HG03432 (cell line): Measurements from ENCODE around the gene NOP58.
"Not testable (repeated sequence)": the region's sequence is repeated elsewhere in the genome, so short reads cannot be mapped to it uniquely, and the experiment has no call there.

Experiments
- ATAC-seq: cut with Tn5 transposase; IDR thresholded peaks from one replicate; pipeline ENCODE4 v1.9.1; 2021; ENCODE audit warnings: mild to moderate bottlenecking, moderate library complexity; ENCODE audit not compliant: unreplicated experiment

The NOP58 gene, protein sequence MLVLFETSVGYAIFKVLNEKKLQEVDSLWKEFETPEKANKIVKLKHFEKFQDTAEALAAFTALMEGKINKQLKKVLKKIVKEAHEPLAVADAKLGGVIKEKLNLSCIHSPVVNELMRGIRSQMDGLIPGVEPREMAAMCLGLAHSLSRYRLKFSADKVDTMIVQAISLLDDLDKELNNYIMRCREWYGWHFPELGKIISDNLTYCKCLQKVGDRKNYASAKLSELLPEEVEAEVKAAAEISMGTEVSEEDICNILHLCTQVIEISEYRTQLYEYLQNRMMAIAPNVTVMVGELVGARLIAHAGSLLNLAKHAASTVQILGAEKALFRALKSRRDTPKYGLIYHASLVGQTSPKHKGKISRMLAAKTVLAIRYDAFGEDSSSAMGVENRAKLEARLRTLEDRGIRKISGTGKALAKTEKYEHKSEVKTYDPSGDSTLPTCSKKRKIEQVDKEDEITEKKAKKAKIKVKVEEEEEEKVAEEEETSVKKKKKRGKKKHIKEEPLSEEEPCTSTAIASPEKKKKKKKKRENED

DNA sequence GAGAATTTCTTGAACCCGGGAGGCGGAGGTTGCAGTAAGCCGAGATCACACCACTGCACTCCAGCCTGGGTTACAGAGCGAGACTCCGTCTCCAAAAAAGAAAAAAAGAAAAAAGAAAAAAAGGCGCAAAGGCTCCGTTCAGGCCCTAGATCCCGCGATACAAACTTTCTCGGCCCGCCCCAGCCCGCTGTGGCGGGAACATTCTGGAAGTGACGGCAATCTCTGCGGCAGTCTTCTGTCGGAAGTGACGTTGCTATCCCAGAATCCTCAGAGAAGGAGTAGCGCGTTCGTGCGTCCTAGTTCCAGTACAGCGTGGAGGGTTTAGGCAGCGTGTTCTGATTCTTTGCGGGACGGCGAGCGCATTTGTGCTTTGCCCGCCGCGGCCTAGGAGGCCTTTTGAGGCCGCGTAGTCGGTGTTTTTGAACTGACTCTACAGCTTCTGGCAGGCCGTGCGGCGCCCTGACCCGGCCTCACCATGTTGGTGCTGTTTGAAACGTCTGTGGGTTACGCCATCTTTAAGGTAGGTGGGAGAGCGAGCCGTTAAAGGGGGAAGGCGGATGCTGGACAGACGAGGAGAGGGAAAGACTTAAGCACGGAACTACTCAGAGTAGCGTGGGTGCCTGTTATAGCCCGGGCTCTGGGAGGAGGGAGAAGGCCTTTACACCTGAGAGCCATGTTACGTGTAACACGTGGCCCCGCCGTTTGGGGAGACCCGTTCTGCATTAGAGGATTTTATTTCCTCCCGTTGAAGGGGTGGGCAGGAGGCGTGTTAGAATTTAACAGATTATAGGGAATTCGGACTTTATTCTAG is at the start of gene NOP58:
NOP58 (plus strand) TSS at position 297 of the 811 bp plus-strand sequence; CDS start at position 476, 179 bp downstream.
- peak; percentile 91 for ATAC-seq

DNA sequence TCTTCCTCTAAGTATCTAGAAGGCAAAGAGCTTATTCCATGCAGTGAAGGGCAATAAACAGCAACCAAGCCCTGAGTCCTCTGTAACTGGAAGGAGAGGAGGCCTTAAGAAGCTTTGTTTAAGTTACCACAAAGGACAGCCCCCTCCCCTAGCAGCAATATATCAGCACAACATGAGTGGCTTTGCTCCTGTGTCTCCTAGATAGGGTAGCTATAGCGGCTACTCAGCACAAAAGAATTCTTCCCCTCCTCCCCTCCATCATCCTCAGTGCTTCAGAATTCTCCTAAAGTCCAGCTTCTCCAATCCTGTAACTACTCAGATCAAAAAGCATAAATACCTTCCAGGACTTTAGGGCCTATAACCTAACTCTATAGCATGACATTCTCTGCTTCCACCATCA is 43.7 kb upstream of the NOP58 start:
- ATAC-seq = no peak

DNA sequence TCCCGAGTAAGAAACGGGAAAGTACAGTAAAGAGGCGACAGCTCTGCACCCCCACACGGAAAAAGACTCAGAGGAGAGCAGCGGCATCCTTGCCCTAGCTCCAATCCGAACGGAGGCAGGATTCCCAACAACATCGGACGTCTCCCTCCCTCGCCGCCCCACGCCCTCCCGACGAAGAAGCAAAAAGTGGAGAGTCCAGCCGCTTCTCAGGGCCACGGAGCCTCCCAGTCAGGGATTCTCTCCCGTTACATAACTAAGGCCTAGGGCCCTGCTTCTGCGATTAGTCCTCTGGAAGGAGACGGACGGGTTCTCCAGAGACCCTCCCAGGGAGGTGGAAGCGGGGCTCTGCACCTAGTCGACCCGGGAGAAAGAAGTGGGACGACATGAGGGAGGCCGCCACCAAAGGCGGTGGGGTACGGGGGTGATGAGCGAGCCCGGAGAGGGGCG is 27.8 kb upstream of the NOP58 start:
- peak; percentile 42 for ATAC-seq

DNA sequence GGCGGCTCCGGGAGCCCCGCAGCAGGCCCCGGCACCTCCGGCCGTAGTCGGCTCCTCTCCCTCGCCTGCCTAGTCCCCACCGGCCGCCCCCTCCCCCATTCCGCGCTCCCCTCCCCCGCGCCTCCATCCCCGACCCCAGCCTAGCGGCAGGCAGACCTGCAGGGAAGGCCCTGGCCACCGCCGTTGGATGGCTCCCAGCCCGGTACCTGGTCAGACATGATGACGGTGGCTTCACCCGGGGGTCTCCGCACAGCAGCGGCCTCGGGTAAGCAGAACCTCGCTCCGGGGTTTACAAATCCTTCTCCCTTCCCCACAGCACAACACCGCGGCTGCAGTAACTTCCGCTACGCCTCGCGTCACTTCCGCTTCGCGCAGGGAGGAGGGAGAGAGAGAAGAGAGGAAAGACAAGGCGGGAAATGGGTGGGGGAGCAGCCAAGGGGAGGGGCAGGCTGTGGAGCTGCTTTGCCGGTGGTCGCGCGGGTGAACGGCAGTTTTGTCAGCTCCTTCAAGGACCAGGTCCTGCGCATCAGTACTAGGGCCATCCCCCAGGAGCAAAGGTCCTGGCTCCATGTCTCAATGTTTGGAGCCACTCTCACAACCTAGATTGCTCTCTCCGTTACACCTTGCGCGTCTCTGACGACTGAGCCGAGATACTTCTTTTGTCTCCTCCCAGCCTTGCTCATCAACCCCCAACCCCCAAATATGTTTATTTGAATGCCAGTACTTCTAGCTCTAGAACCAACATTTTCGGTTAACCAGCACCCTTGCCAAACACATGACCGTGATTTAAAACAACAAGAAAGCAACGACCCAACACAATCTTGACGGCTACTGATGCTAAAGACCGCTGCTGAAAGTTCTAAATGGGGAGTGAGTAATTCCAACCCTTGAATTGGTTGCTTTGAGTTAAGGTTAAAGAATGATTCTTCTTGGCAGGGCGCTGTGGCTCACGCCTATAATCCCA is 27.0 kb upstream of the NOP58 start, which contains the start of gene SUMO1:
SUMO1 (minus strand) TSS at position 364 of the 964 bp plus-strand sequence; CDS start at position 218, 146 bp downstream.
- peak; percentile 97 for ATAC-seq

DNA sequence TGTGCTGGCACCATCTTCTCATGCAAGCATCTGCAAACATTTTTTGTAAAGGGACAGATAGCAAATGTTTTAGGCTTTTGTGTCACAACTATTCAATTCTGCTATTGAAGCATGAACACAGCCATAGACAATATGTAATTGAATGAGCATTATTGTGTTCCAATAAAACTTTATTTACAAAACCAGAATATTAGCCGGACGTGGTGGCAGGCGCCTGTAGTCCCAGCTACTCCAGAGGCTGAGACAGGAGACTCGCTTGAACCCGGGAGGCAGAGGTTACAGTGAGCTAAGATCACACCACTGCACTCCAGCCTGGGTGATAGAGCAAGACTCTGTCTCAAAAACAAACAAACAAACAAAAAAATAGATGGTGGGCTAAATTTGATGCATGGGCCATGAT is 17.9 kb upstream of the NOP58 start:
- not testable (repeated sequence) for ATAC-seq

DNA sequence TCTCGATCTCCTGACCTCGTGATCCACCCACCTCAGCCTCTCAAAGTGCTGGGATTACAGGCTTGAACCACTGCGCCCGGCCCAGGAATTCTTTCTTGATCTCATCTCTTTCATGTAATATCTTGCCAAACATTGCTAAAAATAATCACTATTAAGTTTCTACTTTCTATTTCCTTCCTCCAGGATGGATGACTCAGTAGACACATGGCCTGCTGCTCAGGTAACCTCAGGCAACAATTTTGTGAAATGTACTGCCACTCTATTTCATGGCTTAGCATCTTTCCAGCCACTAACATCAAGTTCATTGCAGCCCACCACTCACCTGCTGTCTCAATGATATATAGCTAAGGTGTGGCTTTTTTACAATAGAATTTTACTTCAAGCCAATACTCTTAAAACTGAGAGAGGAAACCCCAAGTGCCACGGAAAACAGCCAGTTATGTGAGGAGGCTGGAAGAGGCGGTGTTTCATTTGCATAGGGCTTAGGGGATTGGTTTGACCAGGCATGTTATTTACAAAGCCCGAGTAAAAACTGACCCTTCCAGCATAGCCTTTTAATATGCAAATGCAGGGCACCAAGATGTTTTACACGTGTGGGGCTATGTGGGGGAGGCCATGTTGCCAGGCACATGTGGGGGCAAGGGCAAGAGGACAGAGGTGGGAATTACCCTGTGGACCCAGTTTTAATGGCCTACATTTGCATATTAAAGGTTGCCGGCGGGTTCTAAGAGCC is 15.9 kb upstream of the NOP58 start:
- ATAC-seq = no peak

DNA sequence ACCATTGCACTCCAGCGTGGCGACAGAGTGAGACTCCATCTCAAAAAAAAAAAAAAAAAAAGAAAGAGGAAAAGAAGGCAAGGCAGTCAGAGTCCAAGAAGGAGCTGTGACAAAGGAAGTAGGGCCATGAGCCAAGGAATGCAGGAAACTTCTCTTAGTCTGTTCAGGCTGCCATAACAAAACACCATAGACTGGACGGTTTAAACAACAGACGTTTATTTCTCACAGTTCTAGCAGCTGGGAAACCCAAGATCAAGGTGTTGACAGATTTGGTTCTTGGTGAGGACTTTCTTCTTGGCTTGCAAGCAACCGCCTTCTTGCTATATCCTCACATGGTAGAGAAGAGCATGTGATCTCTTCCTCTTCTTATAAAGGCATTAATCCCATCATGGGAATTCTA is 14.1 kb upstream of the NOP58 start:
- no peak for ATAC-seq

DNA sequence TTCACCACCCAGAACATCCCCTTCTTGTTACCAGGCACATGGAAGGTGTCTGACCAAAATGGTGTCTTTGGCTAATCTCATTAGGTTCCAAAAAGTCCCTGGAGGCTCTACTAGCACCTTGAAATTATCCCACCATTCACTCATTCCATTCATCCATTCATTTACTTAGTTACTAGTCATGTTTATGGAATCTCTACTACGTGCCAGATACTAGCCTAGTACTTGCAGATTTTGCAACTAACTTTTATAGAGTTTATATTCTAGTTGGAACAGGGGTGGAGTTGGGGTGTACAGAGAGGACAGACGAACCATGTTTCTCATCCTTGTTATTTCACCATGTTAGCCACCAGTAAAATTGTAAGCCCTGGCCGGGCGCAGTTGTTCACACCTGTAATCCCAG is 4.0 kb upstream of the NOP58 start:
- no peak for ATAC-seq

DNA sequence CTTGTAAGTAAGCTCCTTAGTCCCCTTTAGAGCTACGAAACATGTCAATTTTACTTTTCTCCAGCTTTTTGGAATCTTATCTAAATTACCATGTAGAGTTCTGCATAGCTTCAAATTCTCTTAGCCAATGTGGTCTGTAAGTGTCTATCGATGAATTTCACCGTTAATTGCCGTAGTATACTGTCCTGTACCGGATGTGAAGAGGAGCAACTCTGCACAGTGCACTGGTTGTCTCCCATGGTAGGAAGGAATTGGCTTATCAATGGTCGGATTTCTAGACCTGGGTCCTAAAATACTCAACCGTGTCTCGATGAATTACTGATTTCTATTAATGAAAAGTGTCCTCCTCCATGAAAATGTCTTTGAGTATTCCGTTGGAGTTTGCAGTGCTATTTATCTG is 1.9 kb downstream of the NOP58 start:
- no peak for ATAC-seq

DNA sequence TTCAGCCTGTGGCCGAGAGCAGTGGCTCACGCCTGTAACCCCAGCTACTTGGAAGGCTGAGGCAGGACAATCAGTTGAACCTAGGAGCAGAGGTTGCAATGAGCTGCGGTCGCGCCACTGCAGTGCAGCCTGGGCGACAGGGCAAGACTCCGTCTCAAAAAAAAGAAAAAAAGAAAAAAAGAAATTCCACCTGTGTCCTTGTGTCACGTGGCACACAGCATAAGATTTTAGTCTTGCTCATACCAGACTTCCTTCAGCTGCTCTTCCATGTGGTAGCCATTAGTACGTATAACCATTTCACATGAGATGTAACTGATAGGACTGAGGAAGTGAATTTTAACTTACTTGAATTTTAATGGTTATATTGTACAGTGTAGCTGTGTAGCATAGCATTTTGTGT is 4.0 kb downstream of the NOP58 start:
- ATAC-seq = no peak

DNA sequence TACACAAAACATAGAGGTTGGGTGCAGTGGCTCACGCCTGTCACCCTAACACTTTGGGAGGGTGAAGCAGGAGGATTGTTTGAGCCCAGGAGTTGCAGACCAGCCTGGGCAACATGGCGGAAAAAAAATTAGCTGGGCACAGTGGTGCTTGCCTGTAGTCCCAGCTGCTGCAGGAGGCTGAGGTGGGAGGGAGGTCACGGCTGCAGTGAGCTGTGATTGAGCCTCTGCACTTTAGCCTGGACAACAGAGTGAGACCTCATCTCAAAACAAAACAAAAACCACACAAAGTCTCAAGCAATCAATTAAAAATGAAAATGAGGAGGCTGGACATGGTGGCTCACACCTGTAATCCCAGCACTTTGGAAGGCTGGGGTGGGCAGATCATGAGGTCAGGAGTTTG is 4.9 kb downstream of the NOP58 start:
- no peak for ATAC-seq

DNA sequence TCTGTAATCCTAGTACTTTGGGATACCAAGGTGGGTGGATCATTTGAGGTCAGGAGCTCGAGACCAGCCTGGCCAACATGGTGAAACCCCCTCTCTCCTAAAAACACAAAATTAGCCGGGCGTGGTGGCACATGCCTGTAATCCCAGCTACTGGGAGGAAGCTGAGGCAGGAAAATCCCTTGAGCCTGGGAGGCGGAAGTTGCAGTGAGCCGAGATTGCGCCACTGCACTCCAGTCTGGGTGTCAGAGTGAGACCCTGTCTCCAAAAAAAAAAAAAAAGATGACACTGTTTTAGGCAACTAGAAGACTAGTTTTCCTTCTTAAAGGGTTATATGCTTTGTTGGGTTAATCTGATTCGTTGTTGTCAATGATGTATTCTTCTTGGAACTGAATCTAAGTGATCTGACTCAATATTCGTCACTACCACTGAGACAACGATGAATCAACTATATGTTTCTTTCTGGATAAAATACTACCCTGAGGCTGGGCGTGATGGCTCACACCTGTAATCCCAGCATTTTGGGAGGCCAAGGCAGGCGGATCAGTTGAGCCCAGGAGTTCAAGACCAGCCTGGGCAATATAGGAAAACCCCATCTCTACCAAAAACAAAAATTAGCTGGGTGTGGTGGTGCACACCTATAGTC is 10.6 kb downstream of the NOP58 start:
- not testable (repeated sequence) for ATAC-seq

DNA sequence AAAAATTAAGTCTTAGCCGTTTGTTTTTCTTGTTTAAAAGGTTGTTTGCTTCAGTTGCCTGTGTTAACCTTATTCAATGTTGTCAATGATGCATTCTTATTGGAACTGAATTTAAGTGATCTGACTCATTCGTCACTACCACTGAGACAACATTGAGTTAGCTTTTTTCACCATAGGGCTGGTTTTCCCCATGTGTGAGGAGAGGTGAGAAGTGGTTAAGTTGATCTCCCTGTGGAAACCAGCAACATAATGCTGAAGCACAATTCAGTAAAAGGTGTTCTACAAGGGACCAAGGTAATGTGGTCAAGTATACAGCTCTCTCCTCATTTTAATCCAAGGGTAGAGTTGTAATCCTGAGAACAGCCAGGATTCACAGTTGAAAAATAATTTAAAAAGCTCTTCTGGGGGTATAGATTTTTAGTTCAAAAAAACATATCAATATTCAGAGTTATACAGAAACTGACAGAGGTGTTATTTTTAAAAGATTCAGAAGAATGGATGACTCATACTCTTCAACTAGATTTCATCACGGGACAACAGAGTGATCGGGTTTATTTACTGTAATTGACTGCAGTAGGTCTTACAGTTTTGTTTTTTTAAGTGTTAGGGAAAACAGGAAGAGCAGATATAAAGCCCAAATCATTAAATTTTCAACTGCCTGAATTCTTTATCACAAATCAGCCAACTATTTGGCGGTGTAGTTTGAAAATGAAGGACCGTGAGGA is 12.6 kb downstream of the NOP58 start:
- no peak for ATAC-seq

DNA sequence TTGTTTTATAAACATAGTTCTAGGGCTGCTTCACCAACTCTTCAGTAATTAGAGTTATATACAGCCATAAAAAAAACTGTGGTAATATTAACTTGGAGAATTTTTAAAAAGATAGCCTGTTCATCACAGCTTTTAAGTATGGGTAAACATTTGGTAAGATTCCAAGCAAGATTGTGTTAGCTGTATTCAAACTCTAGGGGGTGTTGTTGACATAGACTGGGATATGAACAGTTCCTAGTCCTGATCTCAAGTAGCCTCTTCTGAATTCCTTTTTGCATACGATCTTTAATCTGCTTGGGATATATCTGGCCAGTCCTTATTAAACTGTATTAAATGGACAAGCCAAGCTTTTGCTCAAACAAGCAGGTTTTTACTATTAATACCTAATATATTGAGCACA is 13.4 kb downstream of the NOP58 start:
- ATAC-seq = no peak

DNA sequence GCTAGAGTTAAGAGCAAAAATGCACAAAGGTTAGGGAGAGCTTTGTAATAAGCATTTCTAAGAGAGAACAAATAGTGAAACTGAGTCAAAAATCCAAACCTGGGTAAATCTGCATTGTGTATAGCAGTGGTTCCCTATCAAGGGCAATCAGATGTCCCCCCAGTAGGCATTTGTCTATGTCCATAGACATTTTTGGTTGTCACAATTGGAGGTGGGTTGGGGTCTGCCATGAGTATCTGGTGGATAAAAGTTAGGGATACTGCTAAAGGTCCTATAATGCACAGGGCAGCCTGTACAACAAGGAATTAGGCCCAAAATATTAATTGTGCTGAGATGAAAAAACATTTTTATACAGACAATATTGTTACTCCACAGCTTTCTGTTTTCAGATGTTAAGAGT is 21.0 kb downstream of the NOP58 start:
- no peak for ATAC-seq

DNA sequence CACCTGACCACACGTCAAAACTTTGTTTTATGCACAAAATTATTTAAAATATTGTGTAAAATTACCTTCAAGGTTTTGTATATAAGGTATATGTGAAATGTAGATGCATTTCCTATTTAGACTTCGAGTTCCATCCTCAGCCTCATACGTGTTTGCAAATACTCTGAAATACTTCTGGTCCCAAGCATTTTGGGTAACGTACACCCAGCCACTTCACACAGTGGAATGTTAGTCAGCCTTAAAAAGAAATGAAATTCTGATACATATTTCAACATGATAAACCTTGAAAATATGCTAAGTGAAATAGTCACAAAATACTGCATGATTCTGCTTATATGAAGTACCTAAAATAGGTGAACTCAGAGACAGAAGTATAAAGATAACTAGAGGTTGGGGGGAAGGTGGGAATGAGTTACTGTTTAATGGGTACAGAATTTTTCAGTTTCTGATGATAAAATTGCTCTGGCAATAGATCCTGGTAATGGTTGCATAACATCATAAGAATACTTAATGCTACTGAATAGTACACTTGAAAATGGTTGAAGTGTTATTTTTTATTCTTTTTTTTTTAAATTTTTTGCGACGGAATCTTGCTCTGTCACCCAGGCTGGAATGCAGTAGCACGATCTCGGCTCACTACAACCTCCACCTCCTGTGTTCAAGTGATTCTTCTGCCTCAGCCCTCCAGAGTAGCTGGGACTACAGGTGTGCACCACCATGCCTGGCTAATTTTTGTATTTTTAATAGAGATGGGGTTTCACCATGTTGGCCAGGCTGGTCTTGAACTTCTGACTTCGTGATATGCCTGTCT is 24.0 kb downstream of the NOP58 start:
- ATAC-seq = no peak

DNA sequence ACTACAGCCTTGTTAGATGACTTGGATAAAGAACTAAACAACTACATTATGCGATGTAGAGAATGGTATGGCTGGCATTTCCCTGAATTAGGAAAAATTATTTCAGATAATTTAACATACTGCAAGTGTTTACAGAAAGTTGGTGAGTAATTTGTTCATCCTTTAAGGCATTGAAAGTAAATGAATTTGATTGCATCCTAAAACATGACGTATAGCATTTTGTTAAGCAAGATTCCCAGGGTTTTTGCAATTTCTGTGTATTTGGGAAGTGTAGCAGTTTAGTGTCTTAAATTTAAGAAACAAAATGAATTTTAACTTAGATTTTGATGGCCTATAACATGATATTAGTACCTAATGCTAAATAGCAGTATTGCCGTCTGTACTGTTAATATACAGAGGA is 24.8 kb downstream of the NOP58 start:
- no peak for ATAC-seq

DNA sequence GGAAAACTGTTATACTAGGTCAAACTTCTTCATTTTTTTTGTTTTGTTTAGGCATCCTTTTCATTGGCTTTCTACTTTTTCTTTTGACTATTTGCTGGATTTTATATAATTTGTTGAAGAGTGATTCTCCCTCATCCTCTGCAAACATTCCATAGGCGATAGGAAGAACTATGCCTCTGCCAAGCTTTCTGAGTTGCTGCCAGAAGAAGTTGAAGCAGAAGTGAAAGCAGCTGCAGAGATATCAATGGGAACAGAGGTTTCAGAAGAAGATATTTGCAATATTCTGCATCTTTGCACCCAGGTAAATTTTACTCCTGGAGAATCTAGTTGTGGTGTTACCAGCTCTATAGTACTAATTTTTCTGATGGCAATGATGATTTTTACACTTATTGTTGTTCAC is 25.4 kb downstream of the NOP58 start:
- ATAC-seq = no peak
